ENCODE measurements around the gene KDELR3.

DNA sequence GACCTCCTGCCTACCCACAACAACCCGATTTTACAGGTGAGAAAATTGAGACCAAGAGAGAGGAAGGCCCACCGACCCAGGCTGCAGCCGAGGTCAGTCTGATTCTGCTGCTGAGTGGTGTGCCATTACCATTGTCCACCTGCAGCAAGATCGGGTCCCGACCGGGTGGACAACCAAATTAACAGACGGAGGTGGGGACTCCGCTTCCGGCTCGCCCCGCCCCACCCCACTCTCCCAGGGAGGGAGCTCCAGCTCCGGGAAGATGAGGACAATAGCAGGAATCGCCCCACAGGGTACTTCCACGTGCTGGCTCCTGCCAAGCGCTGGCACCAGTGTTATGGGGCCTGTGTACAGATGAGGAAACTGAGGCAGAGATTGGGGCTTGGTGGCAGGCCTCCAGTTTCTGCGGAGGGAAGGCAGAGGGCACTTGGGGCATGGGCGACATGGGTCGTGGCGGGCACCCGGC is 425 bp upstream of the KDELR3 start:
- TF ChIP-seq, protein P1, sequence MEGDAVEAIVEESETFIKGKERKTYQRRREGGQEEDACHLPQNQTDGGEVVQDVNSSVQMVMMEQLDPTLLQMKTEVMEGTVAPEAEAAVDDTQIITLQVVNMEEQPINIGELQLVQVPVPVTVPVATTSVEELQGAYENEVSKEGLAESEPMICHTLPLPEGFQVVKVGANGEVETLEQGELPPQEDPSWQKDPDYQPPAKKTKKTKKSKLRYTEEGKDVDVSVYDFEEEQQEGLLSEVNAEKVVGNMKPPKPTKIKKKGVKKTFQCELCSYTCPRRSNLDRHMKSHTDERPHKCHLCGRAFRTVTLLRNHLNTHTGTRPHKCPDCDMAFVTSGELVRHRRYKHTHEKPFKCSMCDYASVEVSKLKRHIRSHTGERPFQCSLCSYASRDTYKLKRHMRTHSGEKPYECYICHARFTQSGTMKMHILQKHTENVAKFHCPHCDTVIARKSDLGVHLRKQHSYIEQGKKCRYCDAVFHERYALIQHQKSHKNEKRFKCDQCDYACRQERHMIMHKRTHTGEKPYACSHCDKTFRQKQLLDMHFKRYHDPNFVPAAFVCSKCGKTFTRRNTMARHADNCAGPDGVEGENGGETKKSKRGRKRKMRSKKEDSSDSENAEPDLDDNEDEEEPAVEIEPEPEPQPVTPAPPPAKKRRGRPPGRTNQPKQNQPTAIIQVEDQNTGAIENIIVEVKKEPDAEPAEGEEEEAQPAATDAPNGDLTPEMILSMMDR (IDR thresholded peaks at IDR 0.05), result no peak
- no peak for TF ChIP-seq ZFX (IDR thresholded peaks at IDR 0.05; ENCODE audit: borderline replicate concordance)

Data from 22Rv1 (cell line).